HFFc6 (cell line): ENCODE data around the gene LRCOL1. TPM values are rescaled to one million over a fixed set of nuclear protein-coding genes. Genes with fewer than 3 reads are reported as not detected.
A peak's percentile ranks its signal among the peaks of the same experiment; 100 is the strongest.

Experiments used
- DNase-seq: peaks from one replicate; pipeline ENCODE4 v3.0.0-alpha.2; 2018
- H3K27ac Mint-ChIP-seq: 2 replicates; pipeline ENCODE4 v1.8.0; 2020; ENCODE audit warnings: mild to moderate bottlenecking, mixed read lengths
- H3K27me3 Mint-ChIP-seq: 2 replicates; pipeline ENCODE4 v1.8.0; 2021; ENCODE audit warnings: mild to moderate bottlenecking, moderate library complexity, mixed read lengths; ENCODE audit not compliant: insufficient read depth
- H3K36me3 Mint-ChIP-seq: 2 replicates; pipeline ENCODE4 v1.8.0; 2021; ENCODE audit warnings: low read depth, mixed read lengths
- H3K4me1 Mint-ChIP-seq: 2 replicates; pipeline ENCODE4 v1.8.0; 2020; ENCODE audit warnings: low read depth, mixed read lengths
- H3K4me3 Mint-ChIP-seq: 2 replicates; pipeline ENCODE4 v1.8.0; 2020; ENCODE audit warnings: mild to moderate bottlenecking, moderate library complexity, mixed read lengths
- H3K9me3 Mint-ChIP-seq: 2 replicates; pipeline ENCODE4 v1.8.0; 2020; ENCODE audit warnings: mild to moderate bottlenecking, mixed read lengths
- total RNA-seq, 6 experiments: library from RNA; stranded (reverse); fragmentation: NEBNext Ultra II Directional; extraction: Animal tissue kit (Norgen Biotek cat#: 25700); gene quantifications; 2 replicates in 1 of 6; 3 replicates in 5 of 6; pipeline ENCODE4 v1.2.3, GENCODE V29; 2021
- TF ChIP-seq, protein P1 (sequence below): fragments of 200-600 bp; sonication (generic); IDR thresholded peaks from 2 replicates; pipeline ENCODE4 v1.5.0; 2021; ENCODE audit warnings: antibody characterized with exemption, mild to moderate bottlenecking

The LRCOL1 gene
- total RNA-seq, 6 experiments from 2014 or later: 0.23 to 1.00 (median 0.52) TPM

DNA sequence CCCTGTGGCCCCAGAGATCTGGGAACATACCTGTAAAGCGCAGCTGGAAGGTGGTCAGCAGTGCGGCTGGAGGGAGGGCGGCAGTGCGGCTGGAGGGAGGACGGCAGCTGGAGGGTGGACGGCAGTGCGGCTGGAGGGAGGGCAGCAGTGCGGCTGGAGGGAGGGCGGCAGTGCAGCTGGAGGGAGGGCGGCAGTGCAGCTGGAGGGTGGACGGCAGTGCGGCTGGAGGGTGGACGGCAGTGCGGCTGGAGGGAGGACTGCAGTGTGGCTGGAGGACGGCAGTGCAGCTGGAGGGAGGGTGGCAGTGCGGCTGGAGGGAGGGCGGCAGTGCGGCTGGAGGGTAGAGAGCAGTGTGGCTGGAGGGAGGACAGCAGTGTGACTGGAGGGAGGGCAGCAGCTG is 23.5 kb downstream of the LRCOL1 start:
- Mint-ChIP-seq H3K36me3 (peaks cover 4% of the 10 kb centered on the region), H3K27me3 (peaks cover 8% of the 10 kb centered on the region), H3K27ac (no peak overlapping the region), H3K4me1 (no peaks in the 10 kb centered on the region), H3K9me3 (no peaks in the 10 kb centered on the region; the same call in 1 of the 2 replicates), H3K4me3 (no peak overlapping the region)
- DNase-seq: no peak
- TF ChIP-seq, protein P1, sequence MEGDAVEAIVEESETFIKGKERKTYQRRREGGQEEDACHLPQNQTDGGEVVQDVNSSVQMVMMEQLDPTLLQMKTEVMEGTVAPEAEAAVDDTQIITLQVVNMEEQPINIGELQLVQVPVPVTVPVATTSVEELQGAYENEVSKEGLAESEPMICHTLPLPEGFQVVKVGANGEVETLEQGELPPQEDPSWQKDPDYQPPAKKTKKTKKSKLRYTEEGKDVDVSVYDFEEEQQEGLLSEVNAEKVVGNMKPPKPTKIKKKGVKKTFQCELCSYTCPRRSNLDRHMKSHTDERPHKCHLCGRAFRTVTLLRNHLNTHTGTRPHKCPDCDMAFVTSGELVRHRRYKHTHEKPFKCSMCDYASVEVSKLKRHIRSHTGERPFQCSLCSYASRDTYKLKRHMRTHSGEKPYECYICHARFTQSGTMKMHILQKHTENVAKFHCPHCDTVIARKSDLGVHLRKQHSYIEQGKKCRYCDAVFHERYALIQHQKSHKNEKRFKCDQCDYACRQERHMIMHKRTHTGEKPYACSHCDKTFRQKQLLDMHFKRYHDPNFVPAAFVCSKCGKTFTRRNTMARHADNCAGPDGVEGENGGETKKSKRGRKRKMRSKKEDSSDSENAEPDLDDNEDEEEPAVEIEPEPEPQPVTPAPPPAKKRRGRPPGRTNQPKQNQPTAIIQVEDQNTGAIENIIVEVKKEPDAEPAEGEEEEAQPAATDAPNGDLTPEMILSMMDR: no peak

DNA sequence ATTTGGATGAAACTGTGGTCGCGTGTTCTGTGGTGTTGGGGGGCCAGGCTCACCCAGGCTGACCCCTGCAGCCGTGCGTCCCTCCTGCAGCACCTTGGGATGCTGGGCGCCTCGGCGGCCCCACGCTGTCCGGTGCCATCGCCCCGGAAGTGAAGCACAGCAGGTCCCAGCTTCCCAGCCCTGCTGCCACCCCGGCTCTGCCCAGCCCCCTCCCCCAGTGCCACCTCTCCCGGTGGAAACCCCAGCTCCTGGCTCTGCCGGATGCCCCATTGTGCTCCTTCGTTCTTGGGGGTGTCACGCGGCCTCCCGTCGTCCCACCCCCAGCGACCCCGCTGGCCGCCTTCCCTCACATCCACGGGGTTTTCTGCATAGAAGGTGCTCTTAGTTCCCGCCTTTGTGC is 25.2 kb downstream of the LRCOL1 start:
- Mint-ChIP-seq H3K27ac (no peak overlapping the region), H3K36me3 (peaks cover 4% of the 10 kb centered on the region), H3K4me3 (no peak overlapping the region), H3K9me3 (no peaks in the 10 kb centered on the region; the same call in 1 of the 2 replicates), H3K27me3 (peaks cover 9% of the 10 kb centered on the region), H3K4me1 (no peaks in the 10 kb centered on the region)
- TF ChIP-seq, protein P1: no peak
- no peak for DNase-seq

DNA sequence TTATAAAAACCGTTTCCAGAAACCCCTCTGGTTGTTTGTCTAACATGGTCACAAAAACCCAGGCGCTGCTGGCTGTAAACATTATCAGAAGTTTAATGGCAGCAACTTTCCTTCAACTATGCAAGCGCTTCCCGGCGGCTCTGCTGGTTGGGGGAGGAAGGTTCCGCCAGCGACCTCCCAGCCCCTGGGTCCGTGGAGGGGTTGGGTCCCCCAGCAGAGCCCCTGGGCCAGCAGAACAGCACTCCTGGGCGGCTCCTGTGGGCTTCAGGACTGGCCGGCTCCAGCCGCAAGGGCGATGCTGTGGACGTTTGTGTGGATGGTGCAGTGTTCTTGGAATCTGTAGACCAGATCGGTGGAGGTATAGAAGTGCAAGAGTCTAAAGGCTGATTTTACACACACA is 26.0 kb downstream of the LRCOL1 start:
- Mint-ChIP-seq H3K27me3 (peaks cover 9% of the 10 kb centered on the region), H3K36me3 (peaks cover 4% of the 10 kb centered on the region), H3K9me3 (no peaks in the 10 kb centered on the region; the same call in 1 of the 2 replicates), H3K4me1 (no peaks in the 10 kb centered on the region), H3K4me3 (no peak overlapping the region), H3K27ac (no peak overlapping the region)
- DNase-seq: no peak
- TF ChIP-seq, protein P1: no peak

DNA sequence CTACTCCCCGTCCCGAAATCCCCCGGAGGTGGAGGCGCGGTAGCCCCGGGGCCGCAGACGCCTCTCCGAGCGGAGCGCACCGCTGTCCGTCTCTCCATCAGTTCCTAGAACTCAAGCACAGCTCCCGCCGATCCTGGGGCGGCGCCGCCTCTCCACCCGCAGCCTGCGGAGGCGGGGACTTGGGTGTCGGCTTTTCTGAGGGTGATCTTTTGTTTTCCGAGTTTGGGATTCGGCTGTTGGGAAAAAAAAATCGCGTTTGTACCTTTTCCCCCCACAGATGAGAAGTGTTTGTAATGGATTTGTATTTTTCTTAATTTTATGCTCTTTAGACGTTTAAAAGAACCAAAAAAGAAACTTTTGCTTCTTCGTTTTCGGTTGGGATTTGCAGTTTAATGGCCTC is 26.6 kb downstream of the LRCOL1 start:
- H3K9me3 Mint-ChIP-seq: no peaks in the 10 kb centered on the region; the same call in 1 of the 2 replicates
- H3K27ac Mint-ChIP-seq: no peak overlapping the region
- H3K27me3 Mint-ChIP-seq: peaks cover 5% of the 10 kb centered on the region
- H3K4me1 Mint-ChIP-seq: no peaks in the 10 kb centered on the region
- no peak for DNase-seq
- H3K4me3 Mint-ChIP-seq: peak overlapping the region; percentile 52; the same call in 1 of the 2 replicates
- TF ChIP-seq, protein P1: no peak
- peaks cover 4% of the 10 kb centered on the region for H3K36me3 Mint-ChIP-seq

DNA sequence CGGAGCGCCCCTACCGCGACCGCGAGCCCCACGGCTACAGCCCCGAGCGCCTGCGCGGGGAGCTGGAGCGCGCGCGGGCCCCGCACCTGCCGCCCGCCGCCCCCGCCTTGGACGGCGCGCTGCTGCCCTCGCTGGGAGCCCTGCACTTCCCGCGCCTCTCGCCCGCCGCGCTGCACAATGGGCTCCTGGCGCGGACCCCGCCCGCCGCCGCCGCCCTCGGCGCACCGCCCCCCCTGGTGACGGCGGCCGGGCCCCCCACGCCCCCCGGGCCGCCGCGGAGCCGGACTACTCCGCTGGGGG is 27.0 kb downstream of the LRCOL1 start:
- Mint-ChIP-seq H3K27ac (no peak overlapping the region), H3K36me3 (peaks cover 4% of the 10 kb centered on the region), H3K4me1 (no peaks in the 10 kb centered on the region), H3K4me3 (no peak overlapping the region), H3K27me3 (peaks cover 3% of the 10 kb centered on the region), H3K9me3 (no peaks in the 10 kb centered on the region)
- DNase-seq: no peak
- TF ChIP-seq, protein P1: no peak
